Measurements from ENCODE around the gene PNMT.

Gene PNMT
- long read RNA-seq, donor 1, partial matches to known transcripts: 0 of 3 reads
- long read RNA-seq, donor 1, other reads (novel, unspliced or antisense): 0 of 3 reads
- long read RNA-seq, donor 2, partial matches to known transcripts: 0 of 1 reads
- long read RNA-seq, donor 2, other reads (novel, unspliced or antisense): 0 of 1 reads
- long read RNA-seq, donor 3, partial matches to known transcripts: 0 of 1 reads
- long read RNA-seq, donor 3, other reads (novel, unspliced or antisense): 0 of 1 reads
- long read RNA-seq, donor 4, partial matches to known transcripts: 0 of 2 reads
- long read RNA-seq, donor 4, other reads (novel, unspliced or antisense): 0 of 2 reads
- long read RNA-seq, donor 5, partial matches to known transcripts: 0 of 2 reads
- long read RNA-seq, donor 5, other reads (novel, unspliced or antisense): 0 of 2 reads
- long read RNA-seq, donor 6, partial matches to known transcripts: 0 of 1 reads
- long read RNA-seq, donor 6, other reads (novel, unspliced or antisense): 0 of 1 reads
- long read RNA-seq, donor 7: 0 reads
- long read RNA-seq, donor 8, partial matches to known transcripts: 0 of 2 reads
- long read RNA-seq, donor 8, other reads (novel, unspliced or antisense): 0 of 2 reads

- peak; percentile 83 for DNase-seq
Measured at GRCh38 chr17:39667945-39668924, at the start of gene PNMT. PNMT (plus strand) TSS chr17:39668453; CDS start chr17:39668476, 23 bp downstream.

GRCh38 chr17:39618956-39619785 is 49.1 kb upstream of the PNMT start:
- no peak for DNase-seq

GRCh38 chr17:39619786-39620101 is 48.5 kb upstream of the PNMT start:
- no peak for DNase-seq

- DNase-seq: peak; percentile 91
Measured at GRCh38 chr17:39621523-39622379, 46.5 kb upstream of the PNMT start.

GRCh38 chr17:39622380-39623006 is 45.8 kb upstream of the PNMT start:
- no peak for DNase-seq

- DNase-seq: peak; percentile 65
Measured at GRCh38 chr17:39623356-39623950, 44.8 kb upstream of the PNMT start.

GRCh38 chr17:39624313-39624712 is 43.9 kb upstream of the PNMT start:
- no peak for DNase-seq

- no peak for DNase-seq
Measured at GRCh38 chr17:39625198-39625785, 43.0 kb upstream of the PNMT start.

- no peak for DNase-seq
Measured at GRCh38 chr17:39626171-39627046, 41.8 kb upstream of the PNMT start, which contains the start of gene PPP1R1B. PPP1R1B (plus strand) TSS chr17:39626952; CDS start chr17:39627393, 441 bp downstream.

- DNase-seq: peak; percentile 60
Measured at GRCh38 chr17:39627047-39627711, 41.1 kb upstream of the PNMT start.

- no peak for DNase-seq
Measured at GRCh38 chr17:39627712-39628516, 40.3 kb upstream of the PNMT start.

- DNase-seq: no peak
Measured at GRCh38 chr17:39628655-39629493, 39.4 kb upstream of the PNMT start.

GRCh38 chr17:39629494-39629880 is 38.8 kb upstream of the PNMT start:
- no peak for DNase-seq

GRCh38 chr17:39629898-39630297 is 38.4 kb upstream of the PNMT start:
- no peak for DNase-seq

GRCh38 chr17:39631403-39631802 is 36.9 kb upstream of the PNMT start:
- DNase-seq: no peak
